Measurements from ENCODE around the gene LCN10. TPM values are rescaled to one million over a fixed set of nuclear protein-coding genes. Genes with fewer than 3 reads are reported as not detected.

Gene LCN10
- total RNA-seq, 1 experiment from 2014 or later = not detected

GRCh38 chr9:136779808-136780207, 37.1 kb upstream of the LCN10 start:
- H3K36me3 ChIP-seq (ENCODE audit: control insufficient read depth, insufficient read depth, low read length) = no peaks in the 10 kb centered on the region; the same call in 1 of the 2 replicates
- DNase-seq = no peak
- H3K36me3 Mint-ChIP-seq (ENCODE audit: insufficient read depth, unreplicated experiment) = peaks cover 20% of the 10 kb centered on the region
- H3K9me3 ChIP-seq = no peaks in the 10 kb centered on the region
- intact Hi-C loops (cut with micrococcal nuclease; ENCODE audit: unreplicated experiment) = no loop called here
- H3K4me1 Mint-ChIP-seq (ENCODE audit: low read depth, unreplicated experiment) = peaks cover 61% of the 10 kb centered on the region
- H3K9me3 Mint-ChIP-seq (ENCODE audit: unreplicated experiment) = peaks cover 25% of the 10 kb centered on the region
- peak overlapping the region; percentile 95 for H3K27ac Mint-ChIP-seq (ENCODE audit: unreplicated experiment)
- peak overlapping the region; percentile 23 for H3K4me3 Mint-ChIP-seq (ENCODE audit: unreplicated experiment)
- ChIA-PET CTCF (interaction anchor here (0.6 to 1.8 kb wide), 4 partner anchors 10 to 51 kb away, joined by 3 to 8 read pairs (median 5); no protein-coding TSS in a partner anchor), POLR2A (no interaction called here)
- H3K4me3 ChIP-seq (ENCODE audit: low read depth, low read length) = no peak overlapping the region
- peaks cover 58% of the 10 kb centered on the region for H3K4me1 ChIP-seq
- no TSS peak for BruUV-seq (replicated peaks)
- H3K27me3 Mint-ChIP-seq (ENCODE audit: insufficient read depth, unreplicated experiment) = no peaks in the 10 kb centered on the region
- peak in 1 of 2 experiments; percentile 23 for TF ChIP-seq CTCF (IDR thresholded peaks at IDR 0.05; ENCODE audit: insufficient read depth in 1 of 2, low read depth in 1 of 2, low read length in 1 of 2, severe bottlenecking in 1 of 2, unreplicated experiment in 1 of 2)
- no peaks in the 10 kb centered on the region for H3K27me3 ChIP-seq (replicated peaks; ENCODE audit: control insufficient read depth, insufficient read depth, low read length)

GRCh38 chr9:136777359-136777758, 34.6 kb upstream of the LCN10 start:
- BruUV-seq (replicated peaks) = no TSS peak
- intact Hi-C loops (cut with micrococcal nuclease; ENCODE audit: unreplicated experiment) = loop anchor here (1.0 kb wide), 1 partner anchor 11 kb away; no protein-coding TSS in a partner anchor
- ChIA-PET POLR2A (interaction anchor here (0.6 to 0.9 kb wide), 2 partner anchors 49 to 89 kb away, joined by 3 read pairs; partner anchors contain the start of gene EDF1), CTCF (interaction anchor here (0.5 to 1.4 kb wide), 6 partner anchors 11 to 269 kb away, joined by 3 to 5 read pairs (median 3); no protein-coding TSS in a partner anchor)
- Mint-ChIP-seq H3K4me1 (ENCODE audit: low read depth, unreplicated experiment) (peaks cover 57% of the 10 kb centered on the region), H3K27me3 (ENCODE audit: insufficient read depth, unreplicated experiment) (no peaks in the 10 kb centered on the region), H3K4me3 (ENCODE audit: unreplicated experiment) (peak overlapping the region; percentile 65), H3K36me3 (ENCODE audit: insufficient read depth, unreplicated experiment) (peaks cover 24% of the 10 kb centered on the region), H3K27ac (ENCODE audit: unreplicated experiment) (peak overlapping the region; percentile 95), H3K9me3 (ENCODE audit: unreplicated experiment) (peaks cover 25% of the 10 kb centered on the region)
- Histone ChIP-seq H3K27me3 (replicated peaks; ENCODE audit: control insufficient read depth, insufficient read depth, low read length) (no peaks in the 10 kb centered on the region), H3K4me3 (ENCODE audit: low read depth, low read length) (no peak overlapping the region), H3K9me3 (peaks cover 7% of the 10 kb centered on the region; the same call in 1 of the 2 replicates), H3K36me3 (ENCODE audit: control insufficient read depth, insufficient read depth, low read length) (peaks cover 2% of the 10 kb centered on the region), H3K4me1 (peaks cover 44% of the 10 kb centered on the region)
- TF ChIP-seq CTCF (IDR thresholded peaks at IDR 0.05; ENCODE audit: insufficient read depth in 1 of 2, low read depth in 1 of 2, low read length in 1 of 2, severe bottlenecking in 1 of 2, unreplicated experiment in 1 of 2) = no peak
- peak; percentile 65 to 78 for DNase-seq

- no peaks in the 10 kb centered on the region for H3K27me3 ChIP-seq (replicated peaks; ENCODE audit: control insufficient read depth, insufficient read depth, low read length)
- intact Hi-C loops (cut with micrococcal nuclease; ENCODE audit: unreplicated experiment) = loop anchor here (1.0 kb wide), 1 partner anchor 11 kb away; no protein-coding TSS in a partner anchor
- no peak overlapping the region for H3K4me3 ChIP-seq (ENCODE audit: low read depth, low read length)
- POLR2A ChIA-PET = interaction anchor here (0.6 to 0.9 kb wide), 2 partner anchors 48 to 255 kb away, joined by 3 to 6 read pairs; partner anchors contain the start of gene FUT7
- CTCF ChIA-PET = interaction anchor here (0.5 to 1.4 kb wide), 5 partner anchors 11 to 270 kb away, joined by 3 to 5 read pairs (median 3); no protein-coding TSS in a partner anchor
- H3K36me3 ChIP-seq (ENCODE audit: control insufficient read depth, insufficient read depth, low read length) = peaks cover 2% of the 10 kb centered on the region
- Mint-ChIP-seq H3K4me3 (ENCODE audit: unreplicated experiment) (peak overlapping the region; percentile 65), H3K27me3 (ENCODE audit: insufficient read depth, unreplicated experiment) (no peaks in the 10 kb centered on the region), H3K9me3 (ENCODE audit: unreplicated experiment) (peaks cover 25% of the 10 kb centered on the region), H3K4me1 (ENCODE audit: low read depth, unreplicated experiment) (peaks cover 54% of the 10 kb centered on the region), H3K36me3 (ENCODE audit: insufficient read depth, unreplicated experiment) (peaks cover 24% of the 10 kb centered on the region), H3K27ac (ENCODE audit: unreplicated experiment) (peak overlapping the region; percentile 95)
- H3K4me1 ChIP-seq = peaks cover 43% of the 10 kb centered on the region
- peaks cover 7% of the 10 kb centered on the region; the same call in 1 of the 2 replicates for H3K9me3 ChIP-seq
- BruUV-seq (replicated peaks) = no TSS peak
- TF ChIP-seq CTCF (IDR thresholded peaks at IDR 0.05; ENCODE audit: insufficient read depth in 1 of 2, low read depth in 1 of 2, low read length in 1 of 2, severe bottlenecking in 1 of 2, unreplicated experiment in 1 of 2) = no peak
- DNase-seq = no peak
These were observed 34.2 kb upstream of the LCN10 start for GRCh38 chr9:136776947-136777346.
